Ramos (cell line): ENCODE measurements around the gene RPS27.
"Not testable (repeated sequence)": the region's sequence is repeated elsewhere in the genome, so short reads cannot be mapped to it uniquely, and the experiment has no call there.

Source experiments
- in situ Hi-C: fragments of 300-500 bp; cut with MboI; formaldehyde crosslinking; loops from one replicate; pipeline ENCODE4 v1.14.3; 2022; ENCODE audit warnings: low sequenced_read_pairs; ENCODE audit not compliant: unreplicated experiment

Gene RPS27

GRCh38 chr1:153960206-153960605, 30.4 kb upstream of the RPS27 start:
- in situ Hi-C loops = no loop called here

DNA sequence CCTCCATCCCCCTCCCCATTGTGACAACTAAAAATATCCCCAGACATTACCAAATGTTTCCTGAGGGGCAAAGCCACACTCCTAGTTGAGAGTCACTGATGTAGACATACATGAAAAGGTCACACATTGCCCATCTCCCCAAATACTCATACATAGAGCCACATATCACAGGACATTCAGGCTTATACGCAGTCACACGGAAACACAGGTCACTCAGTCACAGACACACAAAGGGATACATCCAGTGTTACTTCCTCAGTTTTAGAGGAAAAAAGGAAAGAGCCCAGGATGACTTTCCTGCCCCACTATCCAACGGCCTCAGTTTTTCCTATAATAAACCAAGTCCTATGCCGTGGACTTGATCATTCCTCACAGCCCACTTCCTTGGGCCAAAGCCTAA, 29.1 kb upstream of the RPS27 start:
- in situ Hi-C loops = no loop called here

DNA sequence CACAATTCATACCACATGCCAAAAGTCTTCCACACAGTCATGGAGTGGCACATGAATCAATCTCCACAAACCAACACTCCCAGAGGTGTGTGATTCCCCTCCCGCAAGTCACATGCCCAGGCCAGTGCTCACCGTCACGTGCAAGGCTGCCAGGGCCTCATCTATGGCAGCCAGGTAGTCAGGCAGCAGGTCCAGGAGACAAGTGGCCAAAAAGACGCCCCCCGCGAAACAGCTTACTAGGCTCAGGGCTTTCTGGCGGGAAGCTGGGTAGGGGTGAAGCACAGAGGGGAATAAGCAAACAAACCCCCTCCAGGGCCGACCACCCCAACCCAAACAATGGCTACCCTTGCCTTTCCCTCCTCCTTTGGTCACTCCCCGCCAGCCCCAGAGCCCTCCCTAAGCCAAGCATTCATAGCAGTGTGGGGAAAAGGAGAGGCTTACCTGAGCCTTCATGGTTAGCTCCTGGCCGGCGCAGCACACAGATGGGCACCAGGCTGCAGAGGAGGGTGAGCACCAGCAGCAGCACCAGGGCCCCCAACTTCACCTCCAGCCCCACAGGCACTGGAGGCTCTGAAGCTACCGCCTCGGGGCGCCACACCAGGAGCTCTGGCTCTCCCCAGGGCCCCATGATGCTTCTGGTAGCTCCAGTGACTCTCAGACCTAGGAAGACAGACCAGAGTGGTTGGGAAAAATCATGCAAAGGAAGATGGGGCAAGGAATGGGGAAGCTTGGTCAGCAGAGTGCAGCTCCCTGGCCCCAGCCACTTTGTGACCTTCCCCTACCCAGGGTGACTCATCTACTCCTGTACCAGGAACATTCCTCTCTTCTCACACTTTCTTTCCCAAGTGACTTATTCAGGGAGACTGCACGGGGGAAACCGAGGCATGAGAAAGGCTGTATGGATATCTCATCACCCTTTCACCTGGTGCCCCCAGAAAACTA, 28.2 kb upstream of the RPS27 start:
- in situ Hi-C loops = no loop called here

DNA sequence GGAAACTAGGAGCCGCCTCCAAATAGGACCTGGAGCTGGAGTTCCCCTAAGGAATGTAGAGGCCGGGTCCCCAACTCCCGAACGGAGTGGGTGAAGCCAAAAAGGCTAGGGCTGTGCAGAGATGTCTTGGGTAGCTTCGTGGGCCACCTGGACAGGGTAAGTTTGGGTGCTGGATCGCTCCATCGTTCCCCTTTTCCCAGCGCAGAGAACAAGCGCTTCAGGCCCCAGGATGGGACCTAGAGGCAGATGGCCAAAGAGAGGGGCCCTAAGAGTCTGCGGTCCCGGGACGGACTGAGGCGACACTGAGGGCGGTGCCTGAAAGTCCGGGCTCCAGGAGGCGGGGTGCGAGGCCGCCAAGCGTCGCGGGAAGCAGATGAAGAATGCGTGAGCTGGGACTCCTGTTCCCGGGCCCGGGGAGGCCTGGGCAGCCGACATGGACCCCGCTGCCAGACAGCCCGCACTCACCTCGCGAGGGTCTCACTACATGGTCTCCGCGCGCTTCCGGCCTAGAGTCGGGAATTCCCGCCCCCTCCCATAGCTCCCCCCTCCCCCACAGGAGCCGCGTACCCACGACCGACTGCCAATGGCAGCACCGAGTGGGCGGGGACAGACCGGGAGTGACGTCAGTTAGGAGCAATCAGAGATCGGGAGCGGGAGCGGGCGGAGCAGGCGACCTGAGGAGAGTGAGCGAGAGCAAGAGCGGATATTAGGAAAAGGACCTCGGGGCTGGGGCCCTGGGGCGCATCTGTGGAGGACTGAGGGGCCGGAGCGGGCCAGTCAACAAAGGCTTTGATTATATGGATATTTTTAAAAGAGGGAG, 27.3 kb upstream of the RPS27 start, which contains the start of gene SLC39A1:
SLC39A1 (minus strand) TSS at position 508 of the 820 bp plus-strand sequence. CDS start 822 bp downstream, outside the sequence.
- in situ Hi-C loops = no loop called here

- in situ Hi-C loops = no loop called here
Observed at GRCh38 chr1:153963850-153964331, 26.7 kb upstream of the RPS27 start.

DNA sequence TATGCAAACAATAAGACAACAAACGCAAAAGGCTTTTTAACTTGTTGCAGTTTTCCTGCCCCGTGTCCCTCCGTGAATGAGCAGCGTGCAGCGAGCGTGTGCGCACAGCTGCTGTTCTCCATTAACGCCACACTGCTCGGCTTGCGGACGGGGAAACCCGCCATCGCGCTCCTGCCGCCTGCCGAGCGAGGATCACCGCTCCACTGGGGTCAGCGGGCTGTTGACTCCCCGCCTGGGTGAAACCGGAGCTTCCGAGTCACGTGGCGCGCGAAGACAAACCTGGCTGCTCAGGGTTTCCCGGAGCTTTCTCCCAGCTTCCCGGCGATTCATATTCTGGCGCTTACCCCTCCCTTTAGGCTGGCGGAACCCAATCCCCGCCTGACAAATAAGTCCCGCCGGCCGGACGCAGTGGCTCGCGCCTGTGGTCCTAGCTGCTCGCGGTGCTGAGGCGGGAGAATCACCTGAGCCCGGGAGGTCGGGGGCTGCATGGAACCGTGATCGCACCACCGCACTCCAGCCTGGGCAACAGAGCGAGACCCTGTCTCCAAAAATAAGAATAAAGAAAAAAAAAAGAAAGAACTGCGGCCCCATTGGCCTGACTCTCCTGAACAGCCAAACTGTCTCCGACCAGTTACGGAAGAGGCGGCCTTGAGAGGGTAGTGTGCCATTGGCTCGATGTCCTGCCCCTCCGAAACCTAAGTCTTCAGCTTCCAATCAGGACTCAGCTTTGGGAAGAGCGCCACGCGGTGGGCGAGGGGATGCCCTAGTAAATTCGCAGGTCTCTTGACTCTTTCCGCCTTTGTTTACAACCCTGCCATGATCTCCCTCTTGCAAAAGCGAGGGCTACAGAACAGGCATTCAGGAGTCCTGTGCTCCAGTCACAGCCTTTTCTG, 23.2 kb upstream of the RPS27 start, which contains the start of gene CREB3L4:
CREB3L4 (plus strand) TSS at position 796 of the 893 bp plus-strand sequence. CDS start 624 bp downstream, outside the sequence.
- in situ Hi-C loops = no loop called here

GRCh38 chr1:153968000-153968363, 22.6 kb upstream of the RPS27 start:
- in situ Hi-C loops = no loop called here

- in situ Hi-C loops = no loop called here
Observed at GRCh38 chr1:153968408-153968807, 22.2 kb upstream of the RPS27 start.

DNA sequence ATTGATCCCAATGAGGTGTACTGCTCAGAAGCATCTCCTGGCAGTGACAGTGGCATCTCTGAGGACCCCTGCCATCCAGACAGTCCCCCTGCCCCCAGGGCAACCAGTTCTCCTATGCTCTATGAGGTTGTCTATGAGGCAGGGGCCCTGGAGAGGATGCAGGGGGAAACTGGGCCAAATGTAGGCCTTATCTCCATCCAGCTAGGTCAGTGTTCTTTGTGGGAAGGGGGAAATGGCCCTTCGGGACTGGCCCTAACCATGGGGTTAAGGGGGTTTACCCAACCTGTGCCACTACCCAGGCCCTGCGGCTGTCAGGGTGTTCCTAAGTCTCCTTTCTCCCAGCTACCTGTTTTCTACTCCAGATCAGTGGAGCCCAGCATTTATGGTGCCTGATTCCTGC, 21.6 kb upstream of the RPS27 start:
- in situ Hi-C loops = no loop called here

GRCh38 chr1:153970346-153970745, 20.2 kb upstream of the RPS27 start:
- in situ Hi-C loops = no loop called here

- in situ Hi-C loops = no loop called here
Observed at GRCh38 chr1:153973071-153973470, 17.5 kb upstream of the RPS27 start.

DNA sequence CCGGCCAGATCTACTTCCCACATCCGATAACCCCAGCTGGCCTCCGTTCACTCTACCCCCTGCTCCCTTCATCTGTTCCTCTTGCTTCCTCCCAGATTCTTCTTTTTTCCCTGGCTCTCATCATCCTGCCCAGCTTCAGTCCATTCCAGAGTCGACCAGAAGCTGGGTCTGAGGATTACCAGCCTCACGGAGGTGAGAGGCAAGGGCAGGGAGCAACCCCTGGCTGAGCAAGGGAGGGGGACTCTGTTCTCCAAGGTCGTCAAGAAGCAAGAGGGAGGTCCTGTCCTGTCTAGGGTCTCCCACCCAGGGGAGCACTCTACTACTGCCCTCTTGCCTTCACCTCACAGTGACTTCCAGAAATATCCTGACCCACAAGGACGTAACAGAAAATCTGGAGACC, 17.0 kb upstream of the RPS27 start:
- in situ Hi-C loops = no loop called here

DNA sequence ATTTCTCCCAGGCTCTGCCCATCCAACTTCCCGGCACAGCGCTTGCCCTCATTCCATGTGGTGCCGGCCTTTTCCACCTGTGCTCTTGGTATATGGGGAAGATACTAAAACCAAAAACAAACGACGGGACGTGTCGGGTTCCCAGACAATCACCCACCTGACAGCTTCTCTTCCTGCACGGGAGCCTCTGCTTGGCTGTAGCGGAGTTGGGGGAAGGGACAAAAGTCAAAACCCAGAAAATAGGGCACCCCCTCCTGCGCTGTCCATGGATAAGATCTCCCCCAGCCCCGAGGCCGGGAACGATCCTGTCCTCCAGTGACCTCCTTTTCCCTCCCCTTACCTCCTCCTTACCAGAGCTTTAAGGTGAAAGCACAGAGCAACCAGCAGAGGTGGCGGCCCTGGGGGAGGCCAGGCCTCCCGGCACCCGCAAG, 13.7 kb upstream of the RPS27 start:
- in situ Hi-C loops = loop anchor here (5.0 kb wide), 1 partner anchor 180 kb away; no protein-coding TSS in a partner anchor

GRCh38 chr1:153977250-153978240, 13.0 kb upstream of the RPS27 start, which contains the start of gene JTB:
Gene JTB, minus strand, starts transcription at chr1:153977674. Its CDS starts 422 bp downstream, at chr1:153977252.
- in situ Hi-C loops = loop anchor here (5.0 kb wide), 1 partner anchor 180 kb away; no protein-coding TSS in a partner anchor

GRCh38 chr1:153978274-153978909, 12.2 kb upstream of the RPS27 start:
- in situ Hi-C loops = loop anchor here (5.0 kb wide), 1 partner anchor 181 kb away; no protein-coding TSS in a partner anchor

- in situ Hi-C loops = loop anchor here (5.0 kb wide), 1 partner anchor 182 kb away; no protein-coding TSS in a partner anchor
Observed at GRCh38 chr1:153979091-153979490, 11.5 kb upstream of the RPS27 start.

DNA sequence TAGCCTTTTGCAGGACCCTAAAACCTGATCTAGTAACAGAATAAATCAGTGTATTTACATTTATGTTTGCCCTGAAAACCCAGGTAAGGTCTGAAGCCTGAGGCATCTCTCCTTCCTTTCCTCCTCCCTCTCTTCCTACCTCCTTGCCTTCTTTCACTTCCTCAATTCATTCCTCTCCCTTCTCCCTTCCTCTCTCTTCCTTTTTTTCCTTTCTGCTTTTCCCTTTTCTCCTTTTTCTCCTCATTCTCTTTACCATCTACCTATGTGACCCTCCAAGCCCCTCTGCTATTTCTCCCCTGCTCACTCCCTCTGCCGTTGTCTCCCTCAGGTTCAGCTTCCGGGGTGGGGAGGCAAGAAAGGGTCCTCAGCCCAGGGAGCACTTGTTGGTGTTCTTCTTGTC, 8.8 kb upstream of the RPS27 start:
- in situ Hi-C loops = not testable (repeated sequence)
